Measurements from ENCODE around the gene MOSPD3. TPM values are rescaled to one million over a fixed set of nuclear protein-coding genes. Genes with fewer than 3 reads are reported as not detected.

MOSPD3 gene
- total RNA-seq, 1 experiment from 2014 or later: 16.7 TPM

GRCh38 chr7:100576384-100576993, 35.9 kb upstream of the MOSPD3 start:
- H2BK120ac ChIP-seq (ENCODE audit: low read depth, low read length, poor library complexity, severe bottlenecking): no peak overlapping the region
- H3K4me2 ChIP-seq (ENCODE audit: insufficient read depth, insufficient read length, low read length): no peak overlapping the region
- H3K9ac ChIP-seq (ENCODE audit: extremely low read depth, insufficient read length, low read length): no peak overlapping the region
- no peaks in the 10 kb centered on the region for H3K27me3 ChIP-seq (ENCODE audit: insufficient read depth, low read length)
- no peaks in the 10 kb centered on the region for H3K9me3 ChIP-seq (ENCODE audit: control insufficient read depth, low read depth, low read length)
- no peaks in the 10 kb centered on the region for H3K79me1 ChIP-seq (ENCODE audit: insufficient read depth, low read depth, low read length, poor library complexity, severe bottlenecking)
- H4K5ac ChIP-seq (ENCODE audit: insufficient read length, low read depth, low read length): no peak overlapping the region
- no peak overlapping the region for H3K23ac ChIP-seq (ENCODE audit: insufficient read length, low read depth, low read length)
- H3K79me2 ChIP-seq (ENCODE audit: insufficient read depth, low read length): no peaks in the 10 kb centered on the region
- Mint-ChIP-seq H3K27me3 (ENCODE audit: low read depth) (no peaks in the 10 kb centered on the region), H3K4me1 (peaks cover 11% of the 10 kb centered on the region in 2 experiments), H3K4me3 (no peak overlapping the region), H3K9me3 (no peaks in the 10 kb centered on the region), H3K27ac (no peak overlapping the region), H3K36me3 (ENCODE audit: insufficient read depth in 1 of 3, low read depth in 3 of 3) (peaks cover 13 to 27% (median 23%) of the 10 kb centered on the region in 3 experiments; a peak in 6 of 7 replicates)
- H4K91ac ChIP-seq (ENCODE audit: insufficient read length, low read depth, low read length): no peak overlapping the region
- DNase-seq: peak; percentile 12
- no peaks in the 10 kb centered on the region for H4K20me1 ChIP-seq (ENCODE audit: control insufficient read depth, insufficient read depth, insufficient read length)
- H3K23me2 ChIP-seq (ENCODE audit: insufficient read length, low read depth, low read length, poor library complexity, severe bottlenecking): no peaks in the 10 kb centered on the region
- H3K14ac ChIP-seq (ENCODE audit: insufficient read depth, low read length): no peak overlapping the region
- no peak overlapping the region for H3T11ph ChIP-seq (ENCODE audit: low read length)
- no peak for TF ChIP-seq CTCF (conservative IDR thresholded peaks at IDR 0.05)
- H2AK5ac ChIP-seq (ENCODE audit: insufficient read length, low read length): no peak overlapping the region
- H2BK15ac ChIP-seq (ENCODE audit: low read depth, low read length): no peak overlapping the region
- H4K8ac ChIP-seq (replicated peaks; ENCODE audit: insufficient read length, low read depth, low read length): no peak overlapping the region
- no peak overlapping the region for H3K18ac ChIP-seq (ENCODE audit: insufficient read length, low read depth, low read length)
- WGBS (ENCODE audit: extremely low coverage, insufficient read length, low lambda C conversion rate): no CpG with 5 or more reads among the region's 13 CpGs
- H2BK5ac ChIP-seq (ENCODE audit: insufficient read length, low read length): no peak overlapping the region
- no peak overlapping the region for H3K27ac ChIP-seq (ENCODE audit: insufficient read length, low read depth, low read length)
- no peak overlapping the region for H2BK12ac ChIP-seq (ENCODE audit: insufficient read length, low read depth, low read length)
- no peak overlapping the region for H3K4ac ChIP-seq (ENCODE audit: low read depth, low read length)
- no peak overlapping the region for H2AFZ ChIP-seq (ENCODE audit: low read length)
- no peak overlapping the region for H2BK20ac ChIP-seq (ENCODE audit: low read depth, low read length, poor library complexity, severe bottlenecking)
- no peak overlapping the region for H3K56ac ChIP-seq (ENCODE audit: insufficient read length, low read depth, low read length)
- peaks cover 4% of the 10 kb centered on the region; the same call in 1 of the 2 replicates for H3K4me1 ChIP-seq (ENCODE audit: insufficient read depth, low read length)
